ENCODE results near the gene PDE8B.
A peak's percentile ranks its signal among the peaks of the same experiment; 100 is the strongest.

PDE8B gene

DNA sequence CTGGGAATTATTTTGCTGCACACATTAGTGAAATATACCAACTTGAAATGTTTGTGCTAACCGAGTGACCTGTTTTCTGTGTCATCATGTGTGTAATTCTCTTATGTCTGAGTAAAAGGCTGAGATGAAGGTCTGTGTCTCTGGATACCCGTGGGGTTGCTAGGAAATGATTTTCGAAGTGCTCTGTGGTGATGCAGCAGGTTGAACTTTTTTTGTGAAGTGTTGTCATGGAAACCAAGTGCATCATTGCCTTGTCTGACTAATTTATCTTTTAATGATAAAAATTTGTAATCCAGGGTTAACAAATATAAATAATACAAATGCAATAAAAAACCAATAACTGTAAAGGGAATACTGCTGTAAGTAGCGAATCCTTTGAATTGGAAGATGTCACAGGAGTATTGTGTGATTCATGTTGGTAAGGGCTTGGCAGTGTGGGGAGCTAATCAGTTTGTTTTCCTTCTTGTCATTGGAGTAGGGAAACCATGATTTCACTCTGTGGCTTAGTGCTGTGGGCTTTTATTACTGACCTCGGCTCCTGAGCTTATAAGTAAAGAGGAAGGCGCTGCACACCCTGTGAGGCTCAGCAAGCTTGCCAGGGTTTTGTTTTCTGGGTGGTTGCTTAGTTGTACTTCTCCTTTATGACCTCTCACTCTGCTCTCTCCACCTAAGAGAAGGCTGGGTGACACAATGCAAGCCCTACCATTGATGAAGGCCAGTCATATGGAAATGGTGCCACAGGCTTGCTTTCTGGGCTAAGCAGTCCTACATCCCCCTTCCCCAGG lies 22.3 kb downstream of the PDE8B start:
- no peak for DNase-seq

DNA sequence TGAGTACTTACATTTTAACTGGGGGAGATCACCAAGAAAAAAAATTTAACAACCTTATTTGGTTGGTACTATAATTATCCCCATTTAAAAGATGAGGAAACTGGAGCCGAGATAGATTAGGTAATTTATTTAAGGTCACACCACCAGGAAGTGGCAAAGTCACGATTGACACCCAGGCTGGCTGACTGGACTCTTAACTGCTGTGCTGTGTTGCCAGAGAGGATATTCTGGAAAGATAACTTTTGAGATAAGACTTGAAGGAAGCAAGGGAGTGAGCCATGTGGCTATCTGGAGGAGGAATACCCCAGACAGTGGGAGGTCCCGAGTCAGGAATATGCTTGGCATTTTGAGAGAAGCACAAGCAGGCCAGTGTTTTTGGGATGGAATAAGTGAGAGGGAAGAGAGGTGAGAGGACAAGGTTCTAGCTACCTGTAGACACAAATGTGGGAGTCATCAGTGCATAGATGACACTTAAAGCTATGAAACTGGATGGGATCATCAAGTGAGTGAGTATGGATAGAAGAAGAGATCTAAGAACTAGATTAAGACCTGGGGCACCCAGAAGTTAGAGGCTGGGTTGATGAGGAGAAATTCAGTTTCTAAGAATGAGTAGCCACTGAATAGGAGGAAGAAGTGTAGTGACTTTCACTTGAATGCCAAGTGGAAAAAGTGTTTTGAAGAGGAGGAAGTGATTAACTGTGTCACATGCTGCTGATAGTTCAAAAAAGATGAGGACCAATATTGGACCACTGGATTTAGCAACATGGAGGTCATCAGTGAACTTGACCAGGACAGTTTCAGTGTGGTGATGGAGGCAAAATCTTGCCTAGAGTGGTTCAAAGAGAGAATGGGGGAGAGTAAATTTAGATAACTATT lies 25.6 kb downstream of the PDE8B start:
- no peak for DNase-seq

DNA sequence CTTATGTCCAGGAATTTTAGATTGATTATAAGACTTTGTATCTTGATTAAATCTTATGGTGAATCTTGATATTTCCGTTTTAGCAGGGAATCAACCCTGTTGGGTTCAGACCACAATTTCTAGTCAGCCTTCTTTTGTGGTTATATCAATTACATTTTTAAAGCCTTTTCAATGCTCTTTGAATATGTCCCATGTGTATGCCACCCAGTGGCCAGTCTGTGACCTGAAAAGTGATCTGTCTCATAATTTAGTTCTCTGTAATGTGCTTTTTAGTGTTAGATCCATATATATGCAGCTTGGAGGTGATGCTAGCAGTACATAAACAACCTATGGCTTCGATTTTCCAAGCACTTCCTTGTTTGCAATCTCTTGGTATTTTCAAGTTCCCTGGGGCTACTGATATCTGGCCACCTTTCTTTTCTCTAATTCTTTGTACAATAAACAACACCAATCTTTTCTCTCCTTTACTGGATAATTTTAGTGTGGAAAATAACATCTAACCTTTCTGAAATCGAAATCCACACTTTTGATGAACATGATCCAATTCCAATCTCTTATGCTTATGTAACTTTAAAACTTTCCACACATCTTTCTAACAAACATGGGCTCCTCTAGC lies 28.8 kb downstream of the PDE8B start:
- DNase-seq = peak; percentile 33

DNA sequence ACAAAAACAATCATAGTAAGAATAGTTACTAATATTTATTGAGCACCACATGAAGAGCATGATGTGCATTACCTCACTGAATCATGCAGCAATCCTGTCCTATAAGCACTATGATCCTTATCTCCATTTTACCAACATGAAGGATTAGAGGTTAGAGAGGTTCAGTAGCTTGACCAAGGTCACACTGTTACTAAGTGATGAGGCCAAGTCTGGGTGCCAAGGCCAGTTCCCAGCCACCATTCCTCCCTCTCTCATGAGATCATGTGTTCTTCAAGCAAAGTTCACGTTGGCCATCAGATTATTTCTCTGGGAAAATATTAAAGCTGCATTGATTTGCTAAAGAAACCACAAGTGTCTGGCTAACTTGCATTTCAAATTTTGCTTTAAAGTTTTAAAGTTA lies 31.0 kb downstream of the PDE8B start:
- no peak for DNase-seq

DNA sequence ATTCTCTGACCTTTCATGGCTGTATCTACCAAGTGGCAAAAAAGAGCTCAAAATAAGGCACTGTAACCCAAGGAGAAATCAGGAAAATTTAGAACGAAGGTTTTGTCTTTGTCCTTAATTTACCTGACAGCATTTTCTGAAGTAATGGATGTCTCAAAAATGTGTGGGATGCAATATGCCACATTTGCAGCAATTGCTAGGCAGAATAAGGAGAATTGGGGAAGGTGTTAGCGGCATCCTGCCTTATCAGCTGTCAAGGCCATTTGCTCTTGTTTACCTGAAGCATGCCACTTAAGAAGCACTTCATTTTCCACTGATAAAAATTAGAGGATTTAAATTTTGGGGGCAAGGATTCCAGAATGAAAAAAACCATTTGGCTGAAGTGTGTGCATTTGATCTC lies 39.0 kb downstream of the PDE8B start:
- DNase-seq = no peak

DNA sequence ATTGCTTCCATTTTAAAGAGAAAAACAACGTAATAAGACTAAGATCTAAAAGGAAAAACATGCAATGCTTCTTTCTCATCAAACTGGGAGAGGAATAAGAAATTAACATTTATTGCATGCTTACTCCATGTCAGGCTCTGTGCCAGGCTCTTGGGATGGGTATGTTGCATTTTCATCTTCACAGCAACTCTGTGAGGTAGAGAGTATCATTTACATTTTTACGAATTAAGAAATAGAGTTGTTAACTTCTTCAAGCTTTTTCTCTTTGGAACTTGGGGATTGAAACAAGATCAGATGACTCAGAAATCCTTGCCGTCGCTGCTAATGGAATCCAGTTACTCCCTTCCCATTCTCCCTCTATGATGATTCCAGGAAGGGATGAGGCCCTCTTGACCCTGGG lies 39.5 kb downstream of the PDE8B start:
- DNase-seq = no peak

DNA sequence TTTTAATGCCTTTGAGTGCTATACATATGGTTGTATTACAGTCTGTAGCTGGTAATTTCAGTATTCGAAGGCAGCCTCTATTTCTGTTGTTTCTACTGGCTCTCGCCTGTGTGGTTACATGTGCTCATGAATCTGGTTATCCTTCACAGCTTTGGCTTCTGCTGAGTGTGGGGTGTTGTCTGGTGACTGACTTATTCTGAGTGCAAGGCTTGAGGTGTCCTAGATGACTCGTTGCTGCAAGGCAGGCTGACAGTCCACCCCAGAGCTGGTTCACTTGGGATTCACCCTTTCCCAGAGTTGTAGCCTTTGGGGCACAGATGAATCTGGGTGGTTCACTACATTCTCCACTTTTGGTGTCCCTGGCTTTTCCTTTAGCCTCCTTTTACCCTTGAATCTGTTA lies 41.4 kb downstream of the PDE8B start:
- no peak for DNase-seq

DNA sequence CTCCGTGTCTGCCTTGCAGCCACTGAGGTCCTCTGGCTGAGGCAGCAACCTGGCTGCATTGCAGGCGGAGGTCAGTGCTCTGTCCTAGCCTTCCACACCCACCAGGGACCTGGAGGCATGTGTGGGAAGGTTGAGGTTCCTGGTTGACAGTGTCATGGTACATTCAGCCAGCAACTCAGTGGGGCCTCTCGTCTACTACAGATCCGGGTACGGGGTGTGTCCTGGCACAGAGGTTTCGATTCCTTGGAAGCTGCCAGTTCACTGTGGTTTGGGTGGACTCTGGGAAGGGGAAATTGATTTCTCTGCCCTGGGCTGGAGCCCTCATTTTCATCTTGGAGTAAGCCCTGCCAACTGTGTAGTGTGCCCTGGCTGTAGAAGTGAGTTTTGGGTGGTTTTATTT lies 45.1 kb downstream of the PDE8B start:
- DNase-seq = no peak

DNA sequence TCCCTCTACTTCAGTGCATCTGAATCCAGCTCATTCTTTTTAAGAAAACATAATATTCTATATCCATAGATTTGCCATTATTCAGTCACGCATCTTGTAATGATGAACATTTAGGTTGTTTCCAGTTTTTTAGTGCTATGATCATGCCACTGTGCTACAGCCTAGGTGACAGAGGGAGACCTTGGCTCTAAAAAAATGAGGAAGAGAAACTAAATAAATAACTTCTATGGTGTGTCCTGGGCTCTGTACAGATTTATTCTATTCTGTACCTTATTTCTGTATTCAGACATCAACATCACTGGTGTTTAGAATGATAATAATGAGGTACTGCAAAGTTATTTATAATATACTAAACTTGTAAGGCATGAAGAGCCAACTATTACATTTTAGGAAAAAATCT lies 45.9 kb downstream of the PDE8B start:
- DNase-seq = no peak

DNA sequence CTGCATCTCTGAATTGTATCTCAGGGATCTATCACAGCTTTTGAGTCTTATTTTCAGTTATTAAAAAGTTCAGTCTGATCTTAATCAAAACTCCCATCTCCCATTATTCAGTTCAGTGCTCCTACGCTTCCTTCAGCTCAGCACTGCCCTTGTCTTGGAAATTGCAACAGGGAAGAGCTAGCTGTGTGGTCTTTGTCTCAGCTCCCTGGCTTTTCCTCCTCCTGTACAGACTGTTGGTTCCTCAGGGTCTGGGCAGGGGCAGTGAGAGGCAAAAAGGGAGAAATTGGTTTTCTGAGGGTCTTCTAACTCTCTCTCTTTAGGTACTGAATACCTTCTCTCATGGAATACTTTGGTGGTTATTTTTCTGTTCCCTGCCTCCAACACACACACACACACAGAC lies 48.2 kb downstream of the PDE8B start:
- no peak for DNase-seq

DNA sequence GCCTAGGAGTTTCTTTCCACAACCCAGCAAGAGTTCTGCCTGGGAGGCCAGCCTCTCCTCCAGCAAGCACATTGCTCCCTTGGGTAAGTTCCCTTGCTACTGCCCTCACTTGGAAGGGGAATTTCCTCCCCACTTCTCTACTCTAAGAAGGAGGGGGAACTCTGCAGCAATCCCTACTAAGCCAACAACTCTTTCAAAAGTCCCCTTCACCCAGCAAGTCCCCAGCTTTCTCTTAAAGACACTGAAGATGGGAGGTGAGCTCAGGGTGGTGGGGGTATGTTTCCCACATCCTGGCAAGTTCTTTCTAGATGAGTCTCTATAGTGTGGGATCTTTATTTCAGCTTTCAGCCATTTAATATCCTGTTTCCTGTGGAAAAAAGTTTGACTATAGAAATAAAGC lies 49.0 kb downstream of the PDE8B start:
- no peak for DNase-seq

DNA sequence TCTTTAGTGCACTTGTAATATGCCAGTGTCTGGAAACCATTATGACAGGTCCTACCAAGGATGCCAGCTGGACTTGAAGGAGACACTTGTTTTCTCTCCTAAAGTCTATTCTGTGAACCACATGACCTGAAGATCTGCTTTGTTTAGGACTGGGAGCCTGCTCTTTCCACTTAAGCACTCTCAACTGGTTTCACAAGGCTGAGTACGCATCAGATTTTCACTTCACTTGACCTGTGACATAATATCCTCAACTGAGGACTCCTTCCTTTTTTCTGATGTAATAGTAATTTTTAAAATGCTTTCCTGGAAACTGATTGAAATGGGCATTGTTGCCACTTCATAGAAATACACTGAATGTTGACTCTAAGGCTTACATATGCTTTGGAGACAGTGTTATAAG lies 52.2 kb downstream of the PDE8B start:
- no peak for DNase-seq

DNA sequence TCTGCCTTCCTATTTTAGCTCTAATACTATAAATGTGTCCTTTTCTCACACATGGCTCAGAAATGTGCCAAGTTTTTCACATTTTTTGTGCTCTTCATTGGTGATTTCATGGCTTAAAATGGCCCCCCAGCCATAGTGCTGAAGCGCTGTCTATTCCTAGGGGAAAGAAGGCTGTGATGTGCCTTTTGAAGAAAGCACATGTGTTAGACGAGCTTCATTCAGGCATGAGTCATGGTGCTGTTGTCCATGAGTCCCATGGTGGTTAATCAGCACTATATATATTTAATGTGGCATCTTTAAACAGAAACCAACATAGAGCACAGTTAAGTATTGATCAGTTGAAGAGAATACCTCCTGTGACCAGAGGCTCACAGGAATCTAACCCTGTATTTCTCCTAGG lies 55.8 kb downstream of the PDE8B start:
- peak; percentile 78 for DNase-seq

DNA sequence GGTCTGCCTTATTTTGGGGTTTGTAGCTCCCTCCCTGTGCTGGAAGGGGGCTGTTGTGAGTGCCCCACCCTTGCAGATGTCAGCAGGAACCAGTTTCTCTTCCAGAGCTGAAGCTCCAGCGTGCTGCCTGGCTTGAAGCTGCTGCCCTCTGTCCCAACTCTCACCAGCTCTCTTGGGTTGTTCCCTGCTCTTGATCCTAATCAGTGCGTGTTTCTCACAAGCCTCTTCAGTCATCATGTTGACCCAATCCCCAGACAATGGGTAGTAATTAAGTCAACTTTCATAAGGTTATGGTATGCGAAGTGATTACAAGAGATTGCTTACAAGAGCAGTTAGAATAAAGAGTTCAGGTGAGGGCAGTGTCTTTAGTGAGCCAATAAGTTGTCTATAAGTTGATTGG lies 57.0 kb downstream of the PDE8B start:
- no peak for DNase-seq

DNA sequence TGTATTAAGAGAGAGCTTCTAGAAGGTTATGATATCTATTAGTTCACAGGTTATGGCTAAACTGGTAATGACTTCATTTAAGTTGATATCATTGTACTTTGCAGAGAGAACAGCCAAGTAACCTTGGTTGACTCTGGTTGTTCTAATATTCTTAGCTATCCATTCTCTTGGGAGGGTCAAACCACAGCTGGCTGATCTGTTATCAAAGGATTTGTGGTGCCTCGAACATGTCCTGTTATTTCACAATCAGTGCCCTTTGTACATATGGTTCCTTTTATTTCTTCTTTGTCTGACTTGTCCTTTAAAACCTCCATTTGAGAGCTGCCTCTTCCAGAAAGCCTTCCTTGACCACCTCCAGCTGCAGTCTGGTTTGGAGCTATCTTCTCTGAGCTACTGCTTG lies 61.7 kb downstream of the PDE8B start:
- DNase-seq = no peak

DNA sequence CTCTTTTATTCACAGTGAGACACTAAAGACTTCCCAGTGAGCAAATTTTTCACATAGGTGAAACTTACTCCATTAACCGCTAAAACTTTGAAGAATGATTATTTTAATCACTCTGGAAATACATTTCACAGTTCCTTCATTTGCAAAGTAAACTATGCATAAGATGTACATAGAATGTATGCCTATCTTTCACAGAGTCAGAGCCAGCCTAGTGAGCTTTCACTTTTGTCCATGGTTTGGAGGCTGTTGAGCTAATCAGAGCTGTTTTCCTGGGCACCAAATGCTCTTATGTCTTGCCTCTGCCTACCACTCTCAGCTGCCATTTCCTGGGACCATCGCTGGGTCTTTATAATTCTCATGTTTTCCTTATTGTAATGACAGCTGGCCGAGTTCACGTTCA lies 67.3 kb downstream of the PDE8B start:
- no peak for DNase-seq

DNA sequence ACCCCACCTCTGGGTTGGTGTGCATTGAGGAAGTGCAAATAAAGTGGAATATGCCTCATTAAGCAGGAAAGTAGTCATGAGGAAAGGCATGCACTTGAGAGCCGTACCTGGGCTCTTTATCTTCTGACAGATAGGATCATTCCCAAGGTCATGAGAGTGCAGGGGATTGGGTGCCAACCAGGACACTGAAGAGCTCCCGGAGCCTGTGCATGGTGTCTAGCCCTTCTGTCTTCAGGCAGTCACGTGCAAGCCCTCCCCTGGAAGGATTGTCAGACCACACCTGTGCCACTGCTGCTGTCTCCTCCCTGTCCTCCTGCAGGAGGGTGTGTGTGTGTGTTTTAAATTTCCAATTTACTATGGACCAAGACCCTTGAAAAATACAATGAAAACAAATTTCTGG lies 69.6 kb downstream of the PDE8B start:
- no peak for DNase-seq

DNA sequence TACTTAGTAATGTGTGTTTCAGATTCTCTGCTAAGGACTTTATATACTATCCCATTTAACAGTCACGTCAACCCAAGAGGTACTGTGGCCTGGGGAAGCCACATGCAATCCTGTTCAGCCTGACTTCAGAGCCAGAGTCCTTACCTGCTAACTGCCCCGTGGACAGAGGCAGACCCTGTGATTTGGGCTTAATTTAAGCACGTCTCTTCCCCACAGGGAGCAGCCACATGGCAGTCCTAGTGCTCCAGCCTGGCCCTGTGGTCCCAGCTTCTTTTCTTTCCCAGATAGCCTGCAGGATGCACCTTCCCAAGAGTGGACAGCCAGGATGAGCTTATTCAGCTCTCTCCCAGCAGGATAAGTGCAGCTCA lies 71.5 kb downstream of the PDE8B start:
- no peak for DNase-seq

DNA sequence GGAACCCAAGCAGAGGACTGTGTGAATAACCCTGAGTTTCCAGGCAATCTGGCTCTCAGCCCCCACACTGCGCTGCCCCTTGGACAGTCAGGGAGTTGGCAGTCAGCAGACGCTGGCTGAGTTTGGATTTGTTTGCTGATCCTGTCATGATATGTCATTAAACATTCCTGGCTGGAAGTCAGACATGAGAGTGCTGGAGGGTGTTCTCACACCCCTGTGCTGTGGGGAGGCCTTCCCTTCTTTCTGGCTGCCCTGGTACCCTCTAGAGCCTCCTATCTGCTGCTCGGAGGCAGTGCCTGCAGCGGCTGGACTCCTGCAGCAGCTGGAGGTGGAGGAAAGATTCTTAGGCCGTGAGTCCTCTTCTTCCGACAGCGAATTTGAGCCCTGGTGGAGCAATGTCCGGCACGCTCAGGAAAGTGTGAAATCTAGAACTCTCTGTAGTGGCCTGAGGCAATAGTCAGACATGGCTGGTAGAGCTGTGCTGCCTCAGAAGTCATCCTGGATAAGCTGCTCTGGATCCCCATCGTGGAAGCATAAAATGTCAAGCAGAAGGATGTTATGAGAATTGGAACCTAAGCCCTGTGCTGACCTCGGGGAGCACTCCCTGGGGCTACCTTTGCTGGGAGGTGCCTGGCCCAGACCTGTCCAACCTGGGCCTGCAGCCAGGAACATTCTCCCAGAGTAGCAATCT lies 72.0 kb downstream of the PDE8B start:
- peak; percentile 18 for DNase-seq

DNA sequence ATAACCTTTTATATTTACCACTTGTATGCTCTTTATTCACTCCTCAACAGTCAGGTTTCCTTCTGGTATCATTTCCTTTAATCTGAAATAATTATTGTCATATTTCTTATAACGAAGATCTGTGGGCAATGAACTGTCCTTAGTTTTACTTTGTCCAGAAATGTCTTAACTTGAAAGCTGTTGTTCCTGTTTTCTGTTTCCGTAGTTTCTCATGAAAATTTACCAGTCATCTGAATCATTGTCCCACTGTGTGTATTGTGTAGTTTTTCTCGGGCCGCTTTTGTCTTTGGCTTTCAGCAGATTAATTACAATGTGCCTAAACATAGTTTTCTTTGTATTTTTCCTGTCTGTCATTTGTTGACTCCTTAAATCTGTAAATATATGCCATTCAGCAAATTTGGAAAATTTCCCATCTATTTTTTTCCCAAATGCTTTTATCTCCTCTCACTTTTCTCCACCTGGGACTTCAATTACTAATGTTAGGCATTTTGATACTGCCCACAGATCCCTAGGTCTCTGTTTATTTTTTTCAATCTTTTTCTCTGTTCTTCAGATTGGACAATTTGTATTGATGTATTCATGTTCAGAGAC lies 74.9 kb downstream of the PDE8B start:
- no peak for DNase-seq

DNA sequence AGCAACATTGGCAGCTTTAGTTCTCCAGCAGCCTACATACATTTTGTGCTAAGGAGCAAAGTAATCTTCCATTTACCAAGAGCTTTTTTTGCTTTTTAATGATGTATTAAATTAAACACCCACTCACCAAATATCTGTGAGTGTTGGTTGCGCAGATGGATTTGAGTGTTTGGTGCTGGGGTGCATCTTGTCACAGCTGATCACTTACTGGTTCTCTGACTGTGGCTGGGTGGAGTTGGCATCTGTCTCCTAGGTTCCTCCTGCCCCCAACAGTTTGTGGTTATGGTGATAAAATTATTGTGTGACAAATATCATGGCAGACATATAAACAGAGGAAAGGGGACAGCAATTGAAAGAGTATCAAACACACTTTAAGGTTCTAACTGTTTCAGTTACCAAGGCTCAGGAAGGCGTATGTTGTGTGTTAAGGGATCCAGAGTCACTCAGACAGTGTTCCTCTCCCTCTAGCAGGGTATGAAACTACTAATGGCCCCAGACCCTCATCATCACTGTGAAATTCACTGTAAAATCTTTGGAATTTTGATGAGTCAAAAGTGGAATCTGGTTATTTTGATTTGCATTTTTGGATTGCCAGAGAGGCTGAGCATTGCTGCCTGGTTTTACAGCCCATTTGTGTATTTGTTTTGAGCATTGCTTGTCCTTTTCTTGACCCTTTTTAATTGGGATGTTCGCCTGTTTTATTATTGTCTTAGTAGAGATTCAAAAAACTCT lies 81.7 kb downstream of the PDE8B start:
- peak; percentile 89 for DNase-seq

DNA sequence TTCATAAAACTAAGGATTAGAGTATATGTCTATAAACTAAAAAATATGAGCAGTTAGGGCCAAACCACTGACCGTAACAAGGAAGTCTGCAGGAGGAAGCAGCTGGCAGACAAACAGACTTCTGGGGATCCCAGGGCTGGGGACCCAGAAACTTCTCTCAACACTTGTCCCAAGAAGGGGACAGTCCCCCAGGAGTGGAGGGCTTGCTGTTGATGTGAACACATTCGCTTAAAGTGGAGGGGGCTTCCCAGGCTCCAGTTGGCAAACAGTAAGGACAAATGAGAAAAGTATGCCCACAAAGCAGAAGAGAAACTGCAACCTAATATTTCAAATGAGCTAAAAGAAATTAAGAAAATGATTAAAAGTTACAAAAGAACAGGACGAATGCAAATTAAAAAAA lies 83.7 kb downstream of the PDE8B start:
- no peak for DNase-seq
